Mesenchymal stem cell (in vitro differentiated cells and primary cell): Measurements from ENCODE around the gene EFNA5.
A peak's percentile ranks its signal among the peaks of the same experiment; 100 is the strongest.

Experiments used
- DNase-seq: peaks from one replicate; pipeline ENCODE4 v3.0.0-alpha.2; 2013
- H2AFZ ChIP-seq: one replicate; pipeline ENCODE4 v1.6.1; 2013; ENCODE audit warnings: low read depth, mild to moderate bottlenecking, control low read depth, inconsistent platforms, low read length, moderate library complexity
- H2AK5ac ChIP-seq: 2 replicates; pipeline ENCODE4 v1.6.1; 2013; ENCODE audit warnings: low read length, moderate library complexity, mild to moderate bottlenecking, inconsistent platforms; ENCODE audit not compliant: severe bottlenecking
- H2BK120ac ChIP-seq: one replicate; pipeline ENCODE4 v1.6.1; 2013; ENCODE audit warnings: low read depth, mild to moderate bottlenecking, inconsistent platforms, low read length, moderate library complexity
- H2BK12ac ChIP-seq, 2 experiments: one replicate each; pipeline ENCODE4 v1.6.1; 2013; ENCODE audit warnings: inconsistent platforms in 2 of 2, low read length in 2 of 2, mild to moderate bottlenecking in 2 of 2, moderate library complexity in 2 of 2, control low read depth in 1 of 2
- H2BK15ac ChIP-seq: one replicate; pipeline ENCODE4 v1.6.1; 2013; ENCODE audit warnings: mild to moderate bottlenecking, low read depth, inconsistent platforms; ENCODE audit not compliant: poor library complexity, severe bottlenecking
- H2BK5ac ChIP-seq: 2 replicates; pipeline ENCODE4 v1.6.1; 2013; ENCODE audit warnings: low read depth, mild to moderate bottlenecking, low read length, control low read depth, inconsistent platforms; ENCODE audit not compliant: poor library complexity, severe bottlenecking
- H3K14ac ChIP-seq, 2 experiments: one replicate each; pipeline ENCODE4 v1.6.1; 2013; ENCODE audit warnings: inconsistent platforms in 2 of 2, low read length in 2 of 2, control low read depth in 1 of 2, mild to moderate bottlenecking in 1 of 2, moderate library complexity in 1 of 2
- H3K18ac ChIP-seq, 2 experiments: one replicate each; pipeline ENCODE4 v1.6.1; 2013; ENCODE audit warnings: inconsistent platforms in 2 of 2, low read length in 2 of 2, control low read depth in 1 of 2, low read depth in 1 of 2, mild to moderate bottlenecking in 1 of 2
- H3K23ac ChIP-seq, 2 experiments: one replicate each; pipeline ENCODE4 v1.6.1; 2013; ENCODE audit warnings: inconsistent platforms in 2 of 2, low read length in 2 of 2, mild to moderate bottlenecking in 2 of 2, moderate library complexity in 2 of 2, control low read depth in 1 of 2
- H3K27ac ChIP-seq: 2 replicates; pipeline ENCODE4 v1.5.1; 2013; ENCODE audit warnings: mild to moderate bottlenecking, moderate library complexity, low read length, control low read depth, inconsistent platforms; ENCODE audit not compliant: poor library complexity, severe bottlenecking
- H3K27me3 ChIP-seq, 2 experiments: 2 replicates each; pipeline versions ENCODE4 v1.6.1 to v1.7.0; 2013; ENCODE audit warnings: low read length in 2 of 2, mild to moderate bottlenecking in 2 of 2, moderate library complexity in 2 of 2, control low read depth in 1 of 2, inconsistent platforms in 1 of 2; ENCODE audit not compliant: control insufficient read depth in 1 of 2, insufficient read depth in 1 of 2
- H3K36me3 ChIP-seq, 2 experiments: 2 replicates each; pipeline versions ENCODE4 v1.6.1 to v1.7.0; 2013; ENCODE audit warnings: low read length in 2 of 2, control low read depth in 1 of 2, inconsistent platforms in 1 of 2, low read depth in 1 of 2, mild to moderate bottlenecking in 1 of 2; ENCODE audit not compliant: insufficient read depth in 2 of 2, control insufficient read depth in 1 of 2
- H3K4ac ChIP-seq, 2 experiments: one replicate each; pipeline ENCODE4 v1.6.1; 2013; ENCODE audit warnings: inconsistent platforms in 2 of 2, low read length in 2 of 2, mild to moderate bottlenecking in 2 of 2, moderate library complexity in 2 of 2, control low read depth in 1 of 2, low read depth in 1 of 2
- H3K4me1 ChIP-seq: 2 replicates; pipeline ENCODE4 v1.6.1; 2013; ENCODE audit warnings: low read depth, low read length, control low read depth; ENCODE audit not compliant: control insufficient read depth, insufficient read depth
- H3K4me2 ChIP-seq: 2 replicates; pipeline ENCODE4 v1.6.1; 2013; ENCODE audit warnings: low read length, mild to moderate bottlenecking, inconsistent platforms; ENCODE audit not compliant: poor library complexity, severe bottlenecking
- H3K4me3 ChIP-seq, 2 experiments: 2 replicates each; pipeline versions ENCODE4 v1.5.1 to v1.7.0; 2013; ENCODE audit warnings: low read length in 2 of 2, mild to moderate bottlenecking in 2 of 2, control low read depth in 1 of 2, low read depth in 1 of 2; ENCODE audit not compliant: insufficient read depth in 1 of 2
- H3K79me1 ChIP-seq: replicated peaks from 2 replicates; pipeline ENCODE4 v1.6.1; 2013; ENCODE audit warnings: mild to moderate bottlenecking, control low read depth, low read length, inconsistent platforms; ENCODE audit not compliant: poor library complexity, severe bottlenecking
- H3K9ac ChIP-seq: 2 replicates; pipeline ENCODE4 v1.7.0; 2013; ENCODE audit warnings: mild to moderate bottlenecking, low read length, moderate library complexity
- H3K9me3 ChIP-seq: 2 replicates; pipeline ENCODE4 v1.7.0; 2013; ENCODE audit warnings: mild to moderate bottlenecking, low read length; ENCODE audit not compliant: control insufficient read depth
- H4K8ac ChIP-seq: one replicate; pipeline ENCODE4 v1.6.1; 2013; ENCODE audit warnings: inconsistent platforms, mild to moderate bottlenecking, low read length, moderate library complexity
- H4K91ac ChIP-seq: one replicate; pipeline ENCODE4 v1.6.1; 2013; ENCODE audit warnings: mild to moderate bottlenecking, low read length, inconsistent platforms
- WGBS: methylation state at CpG from one replicate; pipeline ENCODE4 v1.1.7; 2013; ENCODE audit warnings: mixed read lengths; 5-methylcytosine and 5-hydroxymethylcytosine counted together

The EFNA5 gene

DNA sequence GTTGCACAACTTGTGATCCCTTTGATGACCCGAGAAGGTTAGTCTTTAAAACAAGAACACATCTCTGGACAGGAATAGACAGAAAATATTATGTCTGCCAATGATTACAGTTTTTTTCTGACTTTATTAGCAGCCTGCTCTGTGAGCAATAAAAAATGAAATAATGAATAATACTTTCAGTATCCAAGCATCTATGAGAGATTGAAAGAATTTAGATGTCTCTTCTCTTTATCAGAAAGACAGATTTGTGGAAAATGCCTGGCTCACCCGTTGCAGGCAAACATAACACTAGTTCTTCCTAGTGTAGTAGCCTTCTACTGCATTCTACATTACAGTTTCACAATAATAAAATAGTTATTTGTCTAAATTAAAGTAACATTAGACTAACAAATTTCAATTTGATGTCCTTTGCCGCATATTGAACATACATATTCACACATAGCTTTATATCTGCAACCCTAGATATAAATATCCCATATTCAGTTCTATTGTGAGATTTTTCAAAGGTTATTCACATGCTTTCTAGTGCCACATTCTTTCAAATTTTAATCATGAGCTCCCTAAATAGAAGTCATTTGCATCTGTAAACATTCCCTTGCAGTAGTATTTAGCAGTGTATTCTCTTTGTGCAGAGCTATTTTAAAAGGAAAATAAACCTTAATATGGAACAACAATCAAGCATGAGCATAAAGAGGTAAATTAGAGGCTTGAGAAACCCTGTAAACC, 267.3 kb downstream of the EFNA5 start:
- Histone ChIP-seq H2BK15ac (no peak overlapping the region), H3K27ac (peak overlapping the region; percentile 30), H3K4me1 (peaks cover 2% of the 10 kb centered on the region), H3K9me3 (no peaks in the 10 kb centered on the region), H3K14ac (no peak overlapping the region), H3K36me3 (no peaks in the 10 kb centered on the region), H2AK5ac (no peak overlapping the region), H3K79me1 (peaks cover 17% of the 10 kb centered on the region), H2BK5ac (no peak overlapping the region), H2BK120ac (no peak overlapping the region), H2AFZ (no peak overlapping the region), H4K91ac (no peak overlapping the region), H3K4ac (no peak overlapping the region), H3K23ac (no peak overlapping the region), H3K27me3 (no peaks in the 10 kb centered on the region), H4K8ac (no peak overlapping the region), H3K4me2 (no peak overlapping the region), H2BK12ac (no peak overlapping the region), H3K18ac (no peak overlapping the region), H3K4me3 (no peak overlapping the region), H3K9ac (peak overlapping the region; percentile 13)
- 86% methylated on average over 1 of the region's 3 CpGs for WGBS
- DNase-seq, result no peak

DNA sequence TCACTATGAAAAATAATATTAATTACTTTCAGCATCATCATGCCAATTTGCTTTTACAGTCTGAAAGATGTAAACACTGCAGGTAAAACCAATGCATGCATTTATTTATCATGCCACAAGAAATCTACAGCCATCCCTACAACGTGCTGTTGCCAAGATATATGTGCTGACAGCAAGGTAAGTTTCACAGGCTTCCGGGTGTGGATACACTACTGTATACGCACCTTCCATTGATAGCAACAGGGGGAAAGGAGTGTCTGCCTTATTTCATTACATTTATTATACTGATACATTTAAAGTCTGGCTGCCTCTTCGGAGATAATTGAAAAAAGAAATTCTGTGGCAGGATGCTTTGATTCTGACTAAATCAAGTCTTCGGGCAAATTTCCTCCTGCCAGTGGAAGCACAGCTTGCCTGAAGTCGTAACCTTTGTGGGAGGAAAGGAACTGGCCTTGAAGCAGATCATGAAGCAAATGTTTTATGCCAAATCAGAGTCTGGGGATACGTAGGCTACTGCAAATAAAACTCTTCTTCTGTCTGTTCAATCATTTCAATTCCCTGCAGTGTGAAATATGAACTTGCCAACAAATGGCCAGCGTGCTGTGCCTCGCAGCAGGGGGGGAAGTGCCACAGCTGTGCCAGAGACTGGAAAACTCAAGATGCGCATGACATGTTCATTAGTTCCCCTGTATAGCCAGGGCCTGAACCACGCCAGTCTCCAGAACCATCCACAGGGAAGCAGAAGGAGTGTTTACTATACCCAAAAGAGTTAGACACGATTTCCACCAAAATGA, 268.1 kb downstream of the EFNA5 start:
- Histone ChIP-seq H3K4me3 (no peak overlapping the region), H3K4me2 (no peak overlapping the region), H4K91ac (no peak overlapping the region), H3K14ac (no peak overlapping the region), H3K18ac (no peak overlapping the region), H2BK120ac (no peak overlapping the region), H2BK15ac (no peak overlapping the region), H2BK12ac (no peak overlapping the region), H3K4me1 (peaks cover 2% of the 10 kb centered on the region), H3K23ac (no peak overlapping the region), H3K79me1 (peaks cover 20% of the 10 kb centered on the region), H3K9ac (peak overlapping the region; percentile 13), H2AK5ac (no peak overlapping the region), H3K27ac (peak overlapping the region; percentile 30), H4K8ac (no peak overlapping the region), H2AFZ (no peak overlapping the region), H3K9me3 (no peaks in the 10 kb centered on the region), H2BK5ac (no peak overlapping the region), H3K36me3 (no peaks in the 10 kb centered on the region), H3K27me3 (no peaks in the 10 kb centered on the region), H3K4ac (no peak overlapping the region)
- no peak for DNase-seq
- WGBS, result 89% methylated on average over 9 of the region's 12 CpGs

DNA sequence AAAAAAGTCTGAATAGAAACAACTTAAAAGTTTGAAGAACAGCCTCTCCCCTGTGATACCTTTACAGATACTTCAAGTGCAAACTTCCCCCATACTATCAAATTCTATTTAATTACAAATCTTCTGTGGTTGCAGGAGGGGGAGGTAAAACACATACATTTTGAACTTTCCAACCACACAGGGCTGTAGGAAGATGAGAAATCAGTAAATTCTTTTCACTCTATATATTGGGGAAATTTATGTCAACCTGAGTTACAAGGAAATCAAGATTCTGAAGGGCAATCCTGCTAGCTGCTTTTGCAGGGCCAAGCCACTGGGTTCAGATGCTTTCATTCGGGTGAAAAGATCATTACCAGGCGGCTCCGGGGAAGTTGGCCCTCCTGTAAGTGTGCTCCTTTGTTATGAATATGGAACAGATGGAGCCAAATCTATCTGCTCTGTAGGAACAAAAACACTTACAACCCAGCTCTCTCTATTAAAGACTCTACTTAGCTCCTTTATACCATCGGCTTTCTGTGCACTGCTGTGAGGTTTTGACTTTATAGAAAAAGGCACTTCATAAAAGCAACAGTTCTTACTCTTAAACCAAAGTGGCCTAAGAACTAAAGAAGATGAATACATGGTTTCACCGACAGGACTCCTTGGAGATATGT, 269.1 kb downstream of the EFNA5 start:
- H4K91ac ChIP-seq, result no peak overlapping the region
- H2AK5ac ChIP-seq, result no peak overlapping the region
- no peaks in the 10 kb centered on the region for H3K27me3 ChIP-seq
- no peak overlapping the region for H2BK120ac ChIP-seq
- no peak overlapping the region for H2BK5ac ChIP-seq
- no peak overlapping the region for H3K23ac ChIP-seq
- H3K4me1 ChIP-seq, result peaks cover 4% of the 10 kb centered on the region
- no peak overlapping the region for H2BK12ac ChIP-seq
- H3K36me3 ChIP-seq, result no peaks in the 10 kb centered on the region
- no peak overlapping the region for H3K14ac ChIP-seq
- no peak overlapping the region for H3K4me3 ChIP-seq
- H3K18ac ChIP-seq, result no peak overlapping the region
- H3K79me1 ChIP-seq, result peaks cover 19% of the 10 kb centered on the region
- no peak overlapping the region for H3K27ac ChIP-seq
- no peaks in the 10 kb centered on the region for H3K9me3 ChIP-seq
- H4K8ac ChIP-seq, result no peak overlapping the region
- no peak overlapping the region for H2AFZ ChIP-seq
- no peak overlapping the region for H3K4ac ChIP-seq
- DNase-seq, result no peak
- no peak overlapping the region for H3K4me2 ChIP-seq
- H2BK15ac ChIP-seq, result no peak overlapping the region
- 74% methylated on average over 4 of the region's 5 CpGs for WGBS
- no peak overlapping the region for H3K9ac ChIP-seq

DNA sequence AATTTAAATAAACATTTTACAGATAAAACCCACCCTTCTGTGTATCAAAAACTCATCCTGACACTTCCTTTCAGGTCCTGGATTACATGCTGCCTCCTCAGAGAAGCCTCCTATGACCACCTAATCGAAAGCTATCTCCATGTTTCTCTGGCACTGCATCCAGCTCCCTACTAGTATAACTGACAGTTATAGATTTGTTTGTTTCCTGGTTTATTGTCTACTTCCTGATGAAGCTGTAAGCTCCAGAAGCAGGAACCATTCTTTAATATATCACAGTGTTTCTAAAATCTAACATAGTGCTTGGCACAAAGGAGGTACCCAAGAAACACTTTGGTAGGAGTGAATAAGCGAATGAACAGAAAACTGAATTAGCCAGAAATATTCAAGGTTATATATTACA, 270.4 kb downstream of the EFNA5 start:
- H3K9me3 ChIP-seq, result no peaks in the 10 kb centered on the region
- H3K4me3 ChIP-seq, result no peak overlapping the region
- no peak overlapping the region for H3K14ac ChIP-seq
- H3K27me3 ChIP-seq, result no peaks in the 10 kb centered on the region
- DNase-seq, result no peak
- no peaks in the 10 kb centered on the region for H3K36me3 ChIP-seq
- H3K23ac ChIP-seq, result no peak overlapping the region
- H3K79me1 ChIP-seq, result peaks cover 17% of the 10 kb centered on the region
- no peak overlapping the region for H2AFZ ChIP-seq
- no peak overlapping the region for H2BK120ac ChIP-seq
- H2AK5ac ChIP-seq, result peak overlapping the region; percentile 81
- no peak overlapping the region for H3K27ac ChIP-seq
- no peak overlapping the region for H3K18ac ChIP-seq
- WGBS, result 60% methylated on average over 1 of the region's 2 CpGs
- H4K8ac ChIP-seq, result no peak overlapping the region
- no peak overlapping the region for H2BK15ac ChIP-seq
- no peak overlapping the region for H2BK12ac ChIP-seq
- no peak overlapping the region for H3K4ac ChIP-seq
- H4K91ac ChIP-seq, result no peak overlapping the region
- no peak overlapping the region for H2BK5ac ChIP-seq
- no peak overlapping the region for H3K9ac ChIP-seq
- peaks cover 5% of the 10 kb centered on the region for H3K4me1 ChIP-seq
- H3K4me2 ChIP-seq, result no peak overlapping the region
